HTERT RPE-1 (cell line): ENCODE measurements around the gene LRP1B.
"Not testable (repeated sequence)": the region's sequence is repeated elsewhere in the genome, so short reads cannot be mapped to it uniquely, and the experiment has no call there.

Experiments
- in situ Hi-C: fragments of 300-500 bp; cut with MboI; formaldehyde crosslinking; loops from 4 replicates; pipeline ENCODE4 v1.14.3; 2020; ENCODE audit warnings: low sequenced_read_pairs

The LRP1B gene

GRCh38 chr2:141199711-141200110 is 931.1 kb downstream of the LRP1B start:
- in situ Hi-C loops, result no loop called here

GRCh38 chr2:141195087-141195486 is 935.7 kb downstream of the LRP1B start:
- in situ Hi-C loops, result no loop called here

GRCh38 chr2:141187075-141187439 is 943.8 kb downstream of the LRP1B start:
- in situ Hi-C loops, result no loop called here

GRCh38 chr2:141186413-141187074 is 944.3 kb downstream of the LRP1B start:
- in situ Hi-C loops, result no loop called here

GRCh38 chr2:141182246-141182645 is 948.6 kb downstream of the LRP1B start:
- in situ Hi-C loops, result no loop called here

GRCh38 chr2:141169117-141169516 is 961.7 kb downstream of the LRP1B start:
- in situ Hi-C loops, result not testable (repeated sequence)

GRCh38 chr2:141162314-141162713 is 968.5 kb downstream of the LRP1B start:
- in situ Hi-C loops, result no loop called here

GRCh38 chr2:141151611-141152286 is 979.1 kb downstream of the LRP1B start:
- in situ Hi-C loops, result no loop called here

GRCh38 chr2:141142025-141142424 is 988.8 kb downstream of the LRP1B start:
- in situ Hi-C loops, result no loop called here

- in situ Hi-C loops, result no loop called here
Measured at GRCh38 chr2:141137122-141137693, 993.6 kb downstream of the LRP1B start.

- in situ Hi-C loops, result no loop called here
Measured at GRCh38 chr2:141133883-141134282, 996.9 kb downstream of the LRP1B start.

- in situ Hi-C loops, result no loop called here
Measured at GRCh38 chr2:141125432-141125831, 1005.4 kb downstream of the LRP1B start.

GRCh38 chr2:141118836-141119235 is 1012.0 kb downstream of the LRP1B start:
- in situ Hi-C loops, result no loop called here

- in situ Hi-C loops, result no loop called here
Measured at GRCh38 chr2:141113301-141113700, 1017.5 kb downstream of the LRP1B start.

GRCh38 chr2:141109633-141110032 is 1021.2 kb downstream of the LRP1B start:
- in situ Hi-C loops, result no loop called here

GRCh38 chr2:141105763-141106162 is 1025.1 kb downstream of the LRP1B start:
- in situ Hi-C loops, result no loop called here

GRCh38 chr2:141103216-141103615 is 1027.6 kb downstream of the LRP1B start:
- in situ Hi-C loops, result no loop called here

- in situ Hi-C loops, result no loop called here
Measured at GRCh38 chr2:141079231-141079630, 1051.6 kb downstream of the LRP1B start.

- in situ Hi-C loops, result no loop called here
Measured at GRCh38 chr2:141075753-141076152, 1055.1 kb downstream of the LRP1B start.

- in situ Hi-C loops, result no loop called here
Measured at GRCh38 chr2:141068053-141068682, 1062.6 kb downstream of the LRP1B start.

GRCh38 chr2:141065042-141065441 is 1065.8 kb downstream of the LRP1B start:
- in situ Hi-C loops, result no loop called here

- in situ Hi-C loops, result no loop called here
Measured at GRCh38 chr2:141063406-141063805, 1067.4 kb downstream of the LRP1B start.
